SK-N-SH (cell line): ENCODE results near the gene CLDN7. TPM values are rescaled to one million over a fixed set of nuclear protein-coding genes. Genes with fewer than 3 reads are reported as not detected.
A peak's percentile ranks its signal among the peaks of the same experiment; 100 is the strongest.

Experiments used
- CTCF ChIA-PET: fragments of 300-600, 350-600 bp; formaldehyde crosslinking; extraction: SDS; loops from one replicate; lab custom pipeline; 2021; lab: Yijun Ruan, JAX
- POLR2A ChIA-PET: fragments of 350-600 bp; sonication (Branson Sonifier 250); formaldehyde crosslinking; extraction: SDS; loops from one replicate; lab custom pipeline; 2020; ENCODE audit warnings: antibody characterized with exemption, inconsistent platforms; lab: Yijun Ruan, JAX
- DNase-seq: peaks from one replicate; pipeline ENCODE4 v3.0.0; 2012
- H2AFZ ChIP-seq: fragments of 200-600 bp; sonication (generic); 2 replicates; pipeline ENCODE4 v1.8.1; 2016; ENCODE audit warnings: antibody characterized with exemption, mild to moderate bottlenecking, low read depth
- H3F3A ChIP-seq: fragments of 200-600 bp; sonication (generic); replicated peaks from 2 replicates; pipeline ENCODE3; 2016; ENCODE audit warnings: antibody characterized with exemption, mild to moderate bottlenecking; ENCODE audit not compliant: insufficient read depth
- H3K27ac ChIP-seq, 2 experiments: fragments of 200-500 bp in 1 of 2; fragments of 200-600 bp in 1 of 2; sonication (Bioruptor generic) in 1 of 2; sonication (generic), shearing (Covaris generic) in 1 of 2; 2 replicates each; pipeline versions ENCODE4 v1.5.1 to v1.6.1; 2014 to 2016; ENCODE audit warnings: low read depth in 2 of 2, inconsistent platforms in 1 of 2, low read length in 1 of 2, mild to moderate bottlenecking in 1 of 2, mixed read lengths in 1 of 2
- H3K27me3 ChIP-seq: fragments of 200-600 bp; sonication (generic), shearing (Covaris generic); 2 replicates; pipeline ENCODE4 v1.6.1; 2016; ENCODE audit warnings: mixed run types; ENCODE audit not compliant: insufficient read depth
- H3K36me3 ChIP-seq, 2 experiments: fragments of 200-500 bp in 1 of 2; fragments of 200-600 bp in 1 of 2; sonication (Bioruptor generic) in 1 of 2; sonication (generic) in 1 of 2; replicated peaks in 1 of 2; 2 replicates each; pipeline versions ENCODE3 to v1.5.1; 2014 to 2016; ENCODE audit warnings: low read length in 1 of 2, mild to moderate bottlenecking in 1 of 2; ENCODE audit not compliant: insufficient read depth in 2 of 2, control insufficient read depth in 1 of 2
- H3K4me1 ChIP-seq, 2 experiments: fragments of 200-500 bp in 1 of 2; fragments of 200-600 bp in 1 of 2; sonication (Bioruptor generic) in 1 of 2; sonication (generic), shearing (Covaris generic) in 1 of 2; 2 replicates each; pipeline versions ENCODE4 v1.5.1 to v1.6.1; 2014 to 2016; ENCODE audit warnings: low read depth in 1 of 2, low read length in 1 of 2, mixed run types in 1 of 2; ENCODE audit not compliant: insufficient read depth in 2 of 2, control insufficient read depth in 1 of 2
- H3K4me2 ChIP-seq: fragments of 200-600 bp; sonication (generic), shearing (Covaris generic); 2 replicates; pipeline ENCODE4 v1.6.1; 2017; ENCODE audit warnings: mixed run types
- H3K4me3 ChIP-seq, 2 experiments: fragments of 200-500 bp in 1 of 2; fragments of 200-600 bp in 1 of 2; sonication (Bioruptor generic) in 1 of 2; sonication (generic), shearing (Covaris generic) in 1 of 2; 2 replicates each; pipeline versions ENCODE4 v1.5.1 to v1.8.1; 2014 to 2016; ENCODE audit warnings: low read depth in 2 of 2, inconsistent platforms in 1 of 2, low read length in 1 of 2, mild to moderate bottlenecking in 1 of 2, mixed read lengths in 1 of 2, moderate library complexity in 1 of 2
- H3K79me2 ChIP-seq: fragments of 200-600 bp; sonication (generic); 2 replicates; pipeline ENCODE4 v1.8.1; 2017; ENCODE audit warnings: mild to moderate bottlenecking; ENCODE audit not compliant: insufficient read depth
- H3K9ac ChIP-seq: fragments of 200-600 bp; sonication (generic); 2 replicates; pipeline ENCODE4 v1.6.1; 2017; ENCODE audit warnings: mixed run types
- H3K9me2 ChIP-seq: fragments of 200-600 bp; sonication (generic); 2 replicates; pipeline ENCODE4 v1.6.1; 2017; ENCODE audit warnings: mixed run types
- H3K9me3 ChIP-seq: fragments of 200-600 bp; sonication (generic); 2 replicates; pipeline ENCODE4 v1.6.1; 2017; ENCODE audit warnings: mixed run types, mild to moderate bottlenecking, moderate library complexity
- H4K20me1 ChIP-seq: fragments of 200-600 bp; sonication (generic); 2 replicates; pipeline ENCODE4 v1.6.1; 2017; ENCODE audit warnings: mild to moderate bottlenecking, mixed run types; ENCODE audit not compliant: insufficient read depth
- CHD2 ChIP-seq: fragments of 150-350 bp; IDR thresholded peaks from 2 replicates; pipeline ENCODE4 v1.6.1; 2018; ENCODE audit warnings: low read length; ENCODE audit not compliant: partially characterized antibody
- EZH2phosphoT487 ChIP-seq: fragments of 200-600 bp; sonication (generic); IDR thresholded peaks from 2 replicates; pipeline ENCODE4 v1.6.1; 2017; ENCODE audit warnings: low read depth, mixed run types, mild to moderate bottlenecking, antibody characterized with exemption, moderate library complexity, borderline replicate concordance
- FOSL2 ChIP-seq: IDR thresholded peaks from 2 replicates; pipeline ENCODE4 v1.4.0; 2012; ENCODE audit warnings: low read depth, mild to moderate bottlenecking, moderate library complexity, borderline replicate concordance
- JUND ChIP-seq: IDR thresholded peaks from 2 replicates; pipeline ENCODE4 v1.4.0; 2012
- MEF2A ChIP-seq: IDR thresholded peaks from 2 replicates; pipeline ENCODE4 v1.4.0; 2012; ENCODE audit warnings: low read depth, borderline replicate concordance
- NFIC ChIP-seq: IDR thresholded peaks from 2 replicates; pipeline ENCODE4 v1.4.0; 2012; ENCODE audit warnings: borderline replicate concordance
- PBX3 ChIP-seq: IDR thresholded peaks from 2 replicates; pipeline ENCODE4; 2012
- RAD21 ChIP-seq: IDR thresholded peaks from 2 replicates; pipeline ENCODE4 v1.6.1; 2012; ENCODE audit warnings: mild to moderate bottlenecking, low read length
- RXRA ChIP-seq: IDR thresholded peaks from 2 replicates; pipeline ENCODE4 v1.4.0; 2012; ENCODE audit warnings: low read depth, mild to moderate bottlenecking, borderline replicate concordance
- TAF1 ChIP-seq: IDR thresholded peaks from 2 replicates; pipeline ENCODE4 v1.6.1; 2012; ENCODE audit warnings: low read depth, mild to moderate bottlenecking, low read length, moderate library complexity, borderline replicate concordance
- USF1 ChIP-seq: IDR thresholded peaks from 2 replicates; pipeline ENCODE4 v1.4.0; 2012; ENCODE audit warnings: low read depth, borderline replicate concordance
- USF2 ChIP-seq: fragments of 150-350 bp; IDR thresholded peaks from 2 replicates; pipeline ENCODE4 v1.6.1; 2017; ENCODE audit warnings: antibody characterized with exemption, low read length, low read depth, borderline replicate concordance
- YY1 ChIP-seq: IDR thresholded peaks from 2 replicates; pipeline ENCODE4 v1.4.0; 2012; ENCODE audit warnings: low read depth, mild to moderate bottlenecking
- WGBS: methylation state at CpG from one replicate; pipeline ENCODE4 v1.1.6; 2017; ENCODE audit warnings: low lambda C conversion rate; 5-methylcytosine and 5-hydroxymethylcytosine counted together
- polyA plus RNA-seq, 3 experiments: library from polyadenylated mRNA; depleted of rRNA; stranded (reverse); fragments of >200 nt; gene quantifications; 2 replicates each; pipeline ENCODE4 v1.2.3, GENCODE V29; 2012

The CLDN7 gene
- polyA plus RNA-seq, 1 of the 3 experiments (the other 2 are of a cell fraction), result 5.0 TPM

GRCh38 chr17:7223375-7223774 lies 38.9 kb downstream of the CLDN7 start:
- TF ChIP-seq MEF2A (no peak), RAD21 (no peak), YY1 (no peak), FOSL2 (no peak), EZH2phosphoT487 (no peak), NFIC (no peak), USF2 (no peak), TAF1 (no peak), RXRA (no peak), JUND (no peak)
- TF ChIP-seq, all 33 proteins: peak for 0
- H3K4me1 ChIP-seq, result peaks cover 8 to 28% of the 10 kb centered on the region in 2 experiments; a peak in 2 of 4 replicates
- H3F3A ChIP-seq, result peaks cover 39% of the 10 kb centered on the region
- no peak for DNase-seq
- WGBS, result 95% methylated on average over 3 of the region's 4 CpGs
- ChIA-PET POLR2A (interaction anchor here (4.9 kb wide), 1 partner anchor 11 kb away, joined by 27 read pairs; the partner anchor contains the start of gene DVL2), CTCF (interaction anchor here (3.5 kb wide), 1 partner anchor 9 kb away, joined by 15 read pairs; no protein-coding TSS in a partner anchor)
- no peak overlapping the region for H2AFZ ChIP-seq
- no peaks in the 10 kb centered on the region for H3K27me3 ChIP-seq
- peaks cover 31 to 61% of the 10 kb centered on the region in 2 experiments for H3K36me3 ChIP-seq
- no peaks in the 10 kb centered on the region; the same call in 1 of the 2 replicates for H4K20me1 ChIP-seq
- H3K9ac ChIP-seq, result no peak overlapping the region
- H3K27ac ChIP-seq, result 0 out of 4 replicates have a peak overlapping the region, but pooled peaks of 1 of the 2 experiments have one; percentile 11
- H3K4me2 ChIP-seq, result no peak overlapping the region
- H3K9me3 ChIP-seq, result no peaks in the 10 kb centered on the region
- H3K4me3 ChIP-seq, result no peak overlapping the region
- no peaks in the 10 kb centered on the region for H3K9me2 ChIP-seq
- H3K79me2 ChIP-seq, result peaks cover 22% of the 10 kb centered on the region

- 84% methylated on average over 7 of the region's 7 CpGs for WGBS
- peaks cover 39% of the 10 kb centered on the region for H3F3A ChIP-seq
- no peak overlapping the region for H3K9ac ChIP-seq
- H3K4me2 ChIP-seq, result no peak overlapping the region
- TF ChIP-seq JUND, result peak; percentile 22; the same call in 1 of the 2 replicates
- 0 out of 2 replicates have a peak, but pooled peaks have one; percentile 0 for TF ChIP-seq PBX3
- TF ChIP-seq CHD2, result peak; percentile 19
- no peak for TF ChIP-seq USF1
- TF ChIP-seq, all 33 proteins: peak for 3
- no peak overlapping the region for H3K4me3 ChIP-seq
- no peaks in the 10 kb centered on the region for H3K27me3 ChIP-seq
- no peaks in the 10 kb centered on the region for H3K9me3 ChIP-seq
- no peaks in the 10 kb centered on the region for H3K9me2 ChIP-seq
- H3K4me1 ChIP-seq, result peaks cover 12 to 32% of the 10 kb centered on the region in 2 experiments; a peak in 2 of 4 replicates
- no peaks in the 10 kb centered on the region; the same call in 1 of the 2 replicates for H4K20me1 ChIP-seq
- H2AFZ ChIP-seq, result no peak overlapping the region
- POLR2A ChIA-PET, result interaction anchor here (4.9 kb wide), 1 partner anchor 12 kb away, joined by 27 read pairs; the partner anchor contains the start of gene DVL2
- H3K79me2 ChIP-seq, result peaks cover 22% of the 10 kb centered on the region
- 0 out of 4 replicates have a peak overlapping the region, but pooled peaks of 1 of the 2 experiments have one; percentile 11 for H3K27ac ChIP-seq
- peaks cover 28 to 57% of the 10 kb centered on the region in 2 experiments for H3K36me3 ChIP-seq
- DNase-seq, result no peak
- CTCF ChIA-PET, result interaction anchor here (3.5 kb wide), 1 partner anchor 8 kb away, joined by 15 read pairs; no protein-coding TSS in a partner anchor
Observed at GRCh38 chr17:7222972-7223292, 39.3 kb downstream of the CLDN7 start.
